Renal pelvis (tissue), 4 donors: Measurements from ENCODE around the gene KLHL12. TPM values are rescaled to one million over a fixed set of nuclear protein-coding genes. Genes with fewer than 3 reads are reported as not detected.

Experiments used
- DNase-seq: peaks from one replicate; pipeline ENCODE4 v3.0.0-alpha.2; 2013
- polyA plus RNA-seq, 3 donors: library from polyadenylated mRNA; unstranded; fragments of 120-200 nt; gene quantifications; one replicate each; pipeline ENCODE4 v1.2.1, GENCODE V29; 2013; ENCODE audit not compliant: insufficient read length in 3 of 3

KLHL12 gene
- polyA plus RNA-seq, 3 donors, result 38.9 to 44.0 (median 39.3) TPM

- no peak for DNase-seq
These were observed 34.5 kb downstream of the KLHL12 start for GRCh38 chr1:202892501-202892900.

- no peak for DNase-seq
These were observed 36.6 kb downstream of the KLHL12 start for GRCh38 chr1:202890392-202890791.

DNA sequence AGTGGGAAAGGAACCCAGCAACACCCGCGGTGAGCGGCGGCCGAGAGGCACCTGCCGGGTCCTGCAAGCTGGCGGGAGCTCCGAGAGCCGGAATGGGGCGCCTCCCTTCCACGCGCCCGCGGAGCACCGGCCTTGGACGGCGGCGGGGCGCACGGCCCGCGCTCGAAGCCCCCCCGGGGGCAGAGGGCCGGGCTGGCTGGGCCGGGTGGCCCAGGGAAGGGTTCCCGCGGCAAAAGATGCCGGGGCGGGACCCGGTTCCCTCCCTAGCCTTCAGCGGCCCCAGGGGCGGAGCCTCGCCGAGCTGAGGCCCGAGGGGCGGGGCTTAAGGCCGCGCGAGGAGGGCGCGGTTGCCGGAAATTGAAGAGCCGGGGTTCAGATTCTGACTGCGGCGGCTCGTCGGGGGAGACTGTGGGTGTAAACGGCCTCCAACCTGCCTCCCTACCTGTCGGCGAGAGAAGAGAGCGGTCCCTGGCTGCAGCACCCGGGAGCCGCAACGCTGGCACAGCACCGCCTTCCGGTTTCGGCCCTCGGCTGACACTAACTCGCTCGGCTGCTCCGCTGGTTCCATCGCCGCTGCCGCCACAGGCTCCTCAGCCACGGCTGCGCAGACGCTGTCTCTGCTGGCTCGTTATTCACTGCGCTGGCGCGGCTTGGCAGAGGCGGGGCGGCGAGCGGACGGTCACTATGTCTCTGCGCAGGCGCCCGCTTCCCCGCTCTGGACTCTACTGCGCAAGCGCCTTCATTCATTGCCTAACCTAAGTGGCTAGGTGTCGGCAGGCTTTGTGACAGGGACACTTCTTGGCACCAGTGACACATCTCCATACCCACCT, 38.3 kb downstream of the KLHL12 start, which contains the start of gene RABIF:
Gene RABIF (minus strand): TSS at position 619 of the 830 bp plus-strand sequence. CDS start 51 bp downstream, at position 568.
- DNase-seq, result peak; percentile 94

GRCh38 chr1:202888221-202888530, 38.9 kb downstream of the KLHL12 start:
- DNase-seq, result no peak

DNA sequence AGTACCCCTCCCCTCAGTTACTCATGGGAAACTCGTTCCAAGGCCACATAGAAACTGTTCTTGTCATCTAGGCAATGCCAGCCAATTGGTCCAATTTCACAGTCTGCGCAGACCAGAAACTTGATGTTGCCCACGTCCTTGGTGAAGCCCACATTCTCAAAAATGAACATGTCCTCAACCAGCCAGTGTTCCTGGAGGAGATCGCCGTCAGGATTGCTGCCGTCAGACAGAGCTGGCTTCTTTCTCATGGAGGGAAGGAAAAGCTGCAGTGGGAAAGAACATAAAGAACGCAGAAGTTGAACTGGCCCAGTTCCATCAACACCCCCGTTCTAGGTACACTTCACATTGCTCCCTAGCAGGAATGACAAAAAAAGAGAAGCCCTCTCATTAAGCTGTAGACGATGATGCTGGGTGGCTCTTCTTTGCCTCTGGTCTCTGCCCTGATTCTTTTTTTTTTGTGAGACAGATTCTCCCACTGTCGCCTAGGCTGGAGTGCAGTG, 46.0 kb downstream of the KLHL12 start:
- no peak for DNase-seq

DNA sequence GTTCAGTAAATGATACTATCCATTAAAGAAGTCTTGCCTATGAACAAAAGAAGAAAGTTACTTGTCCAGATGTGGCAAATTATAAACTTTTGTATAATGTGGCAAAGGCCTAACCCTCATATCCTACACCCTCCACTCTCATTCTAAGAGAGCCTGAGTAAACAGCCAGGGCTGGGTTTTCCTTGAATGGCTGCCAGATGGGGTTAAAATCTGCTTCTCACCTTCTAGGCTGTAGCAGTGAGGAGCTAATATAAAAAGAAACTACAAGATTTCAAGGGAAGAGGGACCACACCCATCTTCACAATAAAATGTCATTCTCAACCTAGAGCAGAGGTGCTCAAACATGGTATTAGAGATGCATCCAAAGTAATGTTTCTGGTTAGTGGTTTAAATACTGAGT, 47.0 kb downstream of the KLHL12 start:
- DNase-seq, result no peak

DNA sequence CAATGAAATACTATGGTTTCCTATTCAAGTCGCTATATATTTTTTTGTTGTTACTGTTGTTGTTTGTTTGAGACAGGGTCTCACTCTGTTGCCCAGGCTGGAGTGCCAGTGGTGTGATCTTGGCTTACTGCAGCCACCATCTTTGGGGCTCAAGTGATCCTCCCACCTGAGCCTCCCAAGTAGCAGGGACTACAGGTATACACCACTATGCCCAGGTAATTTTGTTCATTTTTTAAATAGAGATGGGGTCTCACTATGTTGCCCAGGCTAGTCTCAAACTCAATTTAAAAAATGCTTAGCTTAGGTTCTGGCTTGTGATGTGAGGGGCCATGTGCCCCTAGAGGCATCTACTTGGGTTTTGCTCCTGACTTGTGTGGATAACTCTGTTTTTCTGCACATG, 47.9 kb downstream of the KLHL12 start:
- no peak for DNase-seq

- DNase-seq, result no peak
These were observed 54.0 kb downstream of the KLHL12 start for GRCh38 chr1:202873026-202873425.

DNA sequence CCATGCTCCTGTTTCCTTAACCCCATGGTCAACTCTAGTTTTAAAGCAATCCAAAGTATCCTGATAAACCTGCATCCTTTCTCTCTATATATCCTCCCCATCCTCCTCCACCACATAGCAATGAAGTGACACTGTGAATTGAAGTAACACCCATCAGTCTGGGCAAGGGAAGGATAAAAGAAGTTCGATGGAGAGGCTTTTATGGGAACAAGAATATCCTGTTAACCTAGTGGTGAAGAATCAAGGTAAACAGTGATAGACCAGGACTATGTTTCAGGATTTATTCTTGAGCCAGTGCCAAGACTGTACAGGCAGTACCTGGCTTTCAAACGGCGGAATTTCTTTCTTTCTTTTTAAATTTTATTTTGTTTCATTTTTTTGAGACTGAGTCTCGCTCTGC, 55.7 kb downstream of the KLHL12 start:
- DNase-seq, result no peak

DNA sequence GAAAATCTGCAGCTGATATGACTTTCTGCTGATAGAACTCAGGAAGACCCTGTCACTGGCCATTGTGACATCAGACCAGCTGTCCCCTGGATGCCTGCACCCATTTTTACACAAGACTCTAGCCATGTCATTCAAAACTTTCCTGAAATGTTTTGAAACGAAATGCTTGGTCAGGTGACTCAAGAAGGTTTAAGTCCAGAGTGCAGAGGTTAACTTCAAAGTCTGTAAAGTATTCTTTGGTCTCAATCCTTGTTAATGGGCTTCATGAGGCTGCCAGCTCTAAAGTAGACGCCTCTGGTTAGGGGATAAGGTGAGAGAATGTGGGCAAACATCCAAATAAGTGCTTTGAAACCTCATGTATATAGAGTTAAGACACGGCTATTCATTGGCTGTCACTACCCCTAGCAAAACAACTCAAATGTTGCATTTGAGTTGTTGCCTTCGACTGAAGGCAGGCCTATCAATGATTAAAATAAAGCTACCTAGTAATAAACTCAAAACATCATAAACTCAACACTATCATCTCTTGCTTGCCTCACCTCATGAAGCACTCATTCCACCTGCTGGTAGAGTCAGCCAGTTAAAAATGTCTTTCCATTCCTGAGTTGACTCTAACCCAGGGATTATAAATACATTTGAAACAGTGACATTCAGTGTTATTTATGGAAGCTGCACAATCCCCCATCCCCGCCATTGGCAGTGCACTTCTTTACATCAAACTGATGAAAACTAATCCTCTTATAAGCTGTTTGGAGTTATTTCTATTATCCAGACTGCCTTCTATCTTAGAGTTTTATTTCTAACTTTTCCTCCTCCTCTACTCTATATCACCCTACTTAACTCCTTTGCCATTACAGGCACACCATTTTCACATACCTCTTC, 64.1 kb downstream of the KLHL12 start:
- DNase-seq, result no peak

DNA sequence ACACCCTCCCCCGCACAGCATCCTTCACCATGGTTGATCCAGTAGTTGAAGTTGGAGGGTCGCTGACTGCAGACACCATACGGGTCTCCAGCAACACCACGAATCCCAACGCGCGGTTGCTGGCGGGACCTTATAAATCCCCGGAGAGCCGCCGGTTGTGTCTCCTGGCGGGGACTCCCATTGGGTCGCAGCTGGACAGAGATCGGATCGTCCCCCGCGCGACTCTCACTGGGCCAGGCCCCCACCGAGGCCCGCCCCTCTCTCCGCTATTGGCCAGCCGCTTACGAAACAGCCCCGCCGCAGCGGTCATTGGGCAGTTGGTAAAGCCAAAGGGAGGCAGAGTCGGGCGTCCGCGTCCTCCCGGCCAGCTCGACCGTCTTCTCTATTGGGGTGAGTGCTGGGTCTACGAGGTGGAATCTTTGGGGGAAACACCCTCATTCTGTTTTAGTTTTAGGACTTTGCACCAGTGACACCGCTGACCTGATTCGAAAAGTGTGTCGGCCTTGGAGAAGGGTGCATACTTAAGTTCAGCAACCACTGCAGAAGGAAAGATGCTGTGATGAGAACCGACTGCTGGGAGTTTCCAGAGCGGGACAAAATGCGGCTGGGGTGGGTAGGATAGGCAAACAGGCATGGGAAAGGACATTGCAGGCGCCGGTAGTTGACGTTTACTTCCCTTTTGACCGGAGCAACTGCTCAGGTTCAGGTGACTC, 65.5 kb downstream of the KLHL12 start:
- peak; percentile 92 for DNase-seq

GRCh38 chr1:202860744-202861419, 66.2 kb downstream of the KLHL12 start:
- DNase-seq, result peak; percentile 70

GRCh38 chr1:202858789-202859414, 68.1 kb downstream of the KLHL12 start:
- DNase-seq, result no peak

DNA sequence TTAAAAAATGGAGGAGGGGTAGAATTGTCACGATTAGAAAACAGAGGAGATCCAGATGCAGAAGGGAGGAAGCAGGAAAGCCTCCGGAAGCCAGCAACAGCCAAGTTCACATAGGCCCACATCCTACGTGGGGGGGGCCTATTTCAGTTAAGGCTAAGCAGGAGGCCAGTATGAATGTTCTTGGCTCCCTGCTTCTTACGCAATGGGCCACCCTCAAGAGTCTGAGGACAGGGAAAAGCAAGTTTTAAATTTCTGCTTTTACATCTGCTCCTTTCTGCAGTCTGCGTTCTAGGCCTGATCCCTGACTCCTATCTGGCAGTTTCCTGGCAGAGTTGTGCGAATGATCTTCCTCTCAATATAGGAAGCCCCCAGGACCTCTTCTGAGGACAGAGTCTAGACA, 68.7 kb downstream of the KLHL12 start:
- DNase-seq, result peak; percentile 24

GRCh38 chr1:202857136-202857610, 69.9 kb downstream of the KLHL12 start:
- DNase-seq, result no peak

GRCh38 chr1:202856014-202856413, 71.0 kb downstream of the KLHL12 start:
- DNase-seq, result no peak

DNA sequence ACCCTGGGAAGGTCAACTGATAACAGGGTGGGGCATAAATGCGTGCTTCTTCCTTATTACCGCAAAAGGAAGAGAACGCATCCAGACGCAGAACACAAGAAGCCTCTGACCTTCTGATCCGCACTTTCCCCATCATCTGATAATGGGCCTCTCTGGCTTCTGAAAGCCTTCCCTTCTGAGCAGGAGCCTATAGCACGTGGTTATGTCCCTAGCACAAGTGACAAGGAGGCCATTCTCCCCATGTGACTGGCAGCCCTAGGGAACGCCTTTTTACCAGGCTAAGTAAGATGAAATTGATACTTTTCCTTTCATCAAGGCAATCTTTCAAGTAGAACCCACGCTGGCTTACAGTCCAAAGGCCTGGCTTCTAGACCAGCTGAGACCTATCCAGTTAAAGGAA, 72.2 kb downstream of the KLHL12 start:
- no peak for DNase-seq

GRCh38 chr1:202852163-202852904, 74.7 kb downstream of the KLHL12 start:
- no peak for DNase-seq

DNA sequence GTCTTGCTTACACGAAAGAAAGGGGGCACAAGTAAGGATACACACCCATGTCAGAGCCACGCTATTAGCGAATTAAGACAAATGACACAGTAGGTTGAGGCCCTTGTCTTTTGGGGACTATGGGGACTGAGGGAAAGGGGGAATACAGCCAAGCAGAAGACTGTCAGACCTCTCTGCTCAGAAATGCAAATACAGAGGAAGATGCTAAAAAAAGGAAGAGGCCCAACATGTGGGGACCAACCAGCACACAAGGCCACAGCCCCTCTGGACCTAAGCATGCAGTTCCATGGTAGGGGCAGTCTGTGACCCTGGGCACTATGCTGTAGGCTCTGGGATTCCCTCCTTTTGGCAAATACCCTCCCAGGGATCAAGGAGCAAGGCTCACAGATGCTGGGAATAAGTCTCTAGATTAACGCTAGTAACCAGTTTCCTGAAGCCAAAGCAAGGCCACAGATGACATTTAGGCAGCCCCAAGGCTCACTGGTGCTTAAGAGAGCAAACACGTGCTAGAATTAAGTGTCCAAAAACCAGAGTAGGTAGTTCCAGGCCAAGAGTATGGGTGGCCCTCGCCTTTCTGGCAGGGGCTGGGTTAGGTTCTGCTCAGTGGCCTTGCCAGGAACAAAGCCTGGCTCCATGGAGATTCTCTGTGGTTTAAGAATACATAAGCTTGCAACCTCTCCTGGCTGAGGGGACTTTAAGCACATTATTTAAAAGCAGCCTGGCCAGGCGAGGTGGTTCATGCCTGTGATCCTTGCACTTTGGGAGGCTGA, 76.3 kb downstream of the KLHL12 start:
- no peak for DNase-seq
